HG02623 (cell line): ENCODE data around the gene ATXN3.

Experiments used
- ATAC-seq: cut with Tn5 transposase; IDR thresholded peaks from one replicate; pipeline ENCODE4 v1.9.1; 2021; ENCODE audit warnings: moderate library complexity; ENCODE audit not compliant: unreplicated experiment

The ATXN3 gene

DNA sequence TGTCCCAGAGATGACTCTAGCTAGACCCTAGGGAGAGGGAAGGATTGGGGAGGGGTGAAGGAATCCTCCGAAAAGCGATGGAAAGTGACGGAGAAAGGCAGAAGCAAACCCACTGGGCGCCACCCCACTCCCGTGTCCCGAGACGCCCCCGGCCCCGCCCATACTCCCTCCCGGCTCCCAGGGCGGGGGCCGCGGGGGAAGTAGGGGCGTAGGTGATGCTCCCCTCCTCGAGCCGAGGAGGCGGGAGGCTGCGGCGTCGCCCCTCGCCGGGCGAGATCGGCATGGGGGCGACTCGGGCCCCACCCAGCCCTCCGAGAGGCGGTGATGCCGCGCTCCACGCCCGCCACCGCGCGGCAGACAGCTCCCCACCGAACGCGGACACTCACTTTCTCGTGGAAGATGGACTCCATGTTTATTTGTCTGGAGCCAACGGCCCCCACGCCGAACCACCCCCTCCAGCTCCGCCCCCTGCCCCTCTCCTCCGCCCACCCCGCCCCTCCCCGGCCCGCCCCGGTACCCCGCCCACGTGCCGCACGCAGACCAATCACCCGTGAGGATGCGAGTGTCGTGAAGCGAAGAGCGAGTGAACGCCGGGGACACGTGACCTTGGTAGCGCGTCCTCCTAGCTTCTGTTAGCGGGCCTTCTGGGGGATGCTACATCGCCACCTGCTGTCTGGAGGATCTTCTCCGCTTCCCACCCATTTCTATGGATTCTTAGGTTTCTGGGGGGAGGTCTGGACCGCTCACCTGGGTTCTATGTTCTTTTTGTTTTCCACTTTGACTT, at the start of gene ATXN3:
TSS of gene ATXN3 (minus strand) at position 440 of the 784 bp plus-strand sequence. CDS start at position 410, 30 bp downstream.
- peak; percentile 87 for ATAC-seq

DNA sequence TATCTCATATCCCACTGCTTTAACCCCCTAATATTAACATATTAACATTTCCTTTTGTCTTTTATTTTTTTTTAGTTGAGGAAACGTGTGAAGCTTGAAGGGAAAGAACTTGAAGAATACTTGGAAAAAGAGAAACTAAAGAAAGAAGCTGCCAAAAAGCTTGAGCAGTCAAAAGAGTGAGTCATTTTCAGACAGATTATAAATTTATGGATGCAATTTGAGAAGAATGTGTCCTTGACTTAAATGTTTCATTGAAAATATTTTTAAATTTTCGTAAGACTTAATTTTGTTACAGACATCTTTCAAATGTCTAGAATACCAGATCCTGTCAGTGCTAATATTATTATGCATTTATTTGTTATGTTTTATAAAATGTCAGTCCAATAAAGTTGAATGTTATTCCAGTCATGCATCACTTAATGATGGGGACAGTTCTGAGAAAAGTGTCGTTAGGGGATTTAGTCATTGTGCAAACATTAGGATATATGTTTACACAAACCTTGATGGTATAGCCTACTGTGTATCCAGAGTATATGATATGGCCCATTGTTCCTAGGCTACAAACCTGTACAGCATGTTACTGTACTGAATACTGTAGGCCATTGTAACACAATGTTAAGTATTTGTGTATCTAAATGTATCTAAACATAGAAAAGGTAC, 48.0 kb upstream of the ATXN3 start:
- no peak for ATAC-seq

DNA sequence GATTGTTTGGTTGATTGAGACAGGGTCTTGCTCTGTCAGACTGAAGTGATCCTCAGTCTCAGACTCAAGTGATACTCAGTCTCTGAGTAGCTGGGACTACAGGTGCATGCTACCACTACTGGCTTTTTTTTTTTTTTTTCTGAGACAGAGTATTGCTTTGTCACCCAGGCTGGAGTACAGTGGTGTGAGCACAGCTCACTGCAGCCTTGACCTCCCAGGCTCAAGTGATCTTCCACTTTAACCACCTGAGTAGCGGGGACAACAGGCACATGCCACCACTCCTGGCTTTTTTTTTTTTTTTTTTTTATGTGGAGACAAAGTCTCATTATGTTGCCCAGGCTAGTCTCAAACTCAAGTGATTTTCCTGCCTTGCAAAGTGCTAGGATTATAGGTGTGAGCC, 47.2 kb upstream of the ATXN3 start:
- no peak for ATAC-seq

DNA sequence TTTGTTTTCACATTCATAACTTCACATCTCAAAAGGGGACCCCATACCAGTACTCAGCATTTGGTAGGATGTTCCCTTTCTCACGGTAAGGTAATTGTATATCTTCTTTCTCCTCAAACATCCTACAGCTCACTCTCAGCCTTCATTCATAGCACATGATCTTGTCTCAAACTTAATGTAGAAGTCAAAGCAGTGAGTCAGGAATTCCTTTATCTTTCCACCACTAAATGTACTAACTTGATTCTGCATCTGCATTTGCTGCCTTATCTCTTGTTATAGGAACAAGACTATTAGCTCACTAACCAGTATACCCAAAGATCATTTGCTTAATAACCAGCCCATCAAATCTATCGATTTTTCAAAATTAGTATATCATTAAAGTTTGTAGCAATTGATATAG, 38.3 kb upstream of the ATXN3 start:
- no peak for ATAC-seq

DNA sequence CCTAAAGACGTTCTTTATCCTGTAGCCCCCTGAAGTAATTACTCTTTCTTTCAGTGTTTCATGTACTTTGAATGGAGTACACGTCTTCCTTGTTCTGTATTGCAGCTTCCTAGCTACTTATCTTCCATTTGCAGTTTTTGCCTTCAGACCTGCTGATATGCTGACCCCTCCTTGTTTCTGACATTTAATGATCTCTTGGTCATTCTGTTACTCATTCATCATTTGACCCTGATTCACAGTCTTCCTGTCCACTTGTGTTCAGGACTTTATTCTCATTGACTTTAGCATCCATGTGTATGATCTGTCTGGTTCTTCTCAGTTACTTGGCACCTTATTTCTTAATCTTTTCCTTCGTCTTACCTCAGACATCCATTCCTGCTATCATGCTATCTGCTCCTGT, 37.6 kb upstream of the ATXN3 start:
- no peak for ATAC-seq

DNA sequence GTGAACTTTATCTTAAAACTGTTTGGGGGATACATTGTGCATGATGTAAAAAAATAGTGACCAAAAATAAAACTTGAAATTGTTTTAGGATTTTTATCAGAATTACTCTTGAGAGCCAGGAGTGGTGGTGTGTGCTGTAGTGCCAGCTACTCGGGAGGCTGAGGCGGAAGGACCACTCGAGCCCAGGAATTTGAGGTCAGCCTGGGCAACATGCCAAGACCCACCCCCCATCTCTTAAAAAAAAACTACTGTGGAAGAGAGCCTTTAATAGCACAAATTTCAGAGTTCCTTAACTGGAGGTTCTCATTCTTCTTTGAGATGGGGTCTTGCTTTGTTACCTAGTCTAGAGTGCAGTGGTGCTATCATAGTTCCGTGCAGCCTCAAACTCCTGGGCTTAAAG, 36.9 kb upstream of the ATXN3 start:
- ATAC-seq = no peak

DNA sequence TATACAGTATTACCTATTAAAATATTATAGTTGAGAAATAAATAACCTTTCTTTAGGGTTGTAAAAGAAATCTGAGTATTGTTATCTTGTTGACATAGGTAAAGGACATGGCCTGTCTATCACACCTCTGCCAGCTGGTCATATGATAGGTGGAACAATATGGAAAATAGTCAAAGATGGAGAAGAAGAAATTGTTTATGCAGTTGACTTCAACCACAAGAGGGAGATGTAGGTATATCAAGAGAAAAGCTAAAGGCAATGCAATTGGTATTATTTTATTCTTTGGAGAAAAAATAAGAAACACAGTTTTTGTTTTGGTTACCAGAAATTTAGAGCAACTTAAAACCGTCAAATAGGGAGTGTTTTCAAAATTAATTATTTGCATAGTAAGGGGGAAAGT, 28.9 kb upstream of the ATXN3 start:
- ATAC-seq = no peak

DNA sequence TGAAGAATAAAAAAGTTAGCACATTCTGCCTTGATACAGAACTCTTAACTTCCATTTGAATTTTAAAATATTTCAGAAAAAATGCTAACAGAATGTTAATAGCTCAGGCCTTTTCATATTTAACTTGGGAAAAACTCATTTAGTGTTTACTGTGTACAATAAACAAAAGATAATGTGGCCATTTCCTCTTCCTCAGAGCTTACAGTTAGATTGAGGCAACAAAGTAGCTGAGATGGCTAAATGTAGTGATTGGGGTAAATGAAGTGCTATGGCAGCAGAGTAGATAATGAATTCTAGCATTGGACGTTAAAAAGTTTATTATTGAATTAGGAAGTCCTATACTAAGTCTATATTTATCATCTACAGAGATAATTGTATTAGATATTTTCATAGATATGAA, 28.1 kb upstream of the ATXN3 start:
- ATAC-seq = no peak

DNA sequence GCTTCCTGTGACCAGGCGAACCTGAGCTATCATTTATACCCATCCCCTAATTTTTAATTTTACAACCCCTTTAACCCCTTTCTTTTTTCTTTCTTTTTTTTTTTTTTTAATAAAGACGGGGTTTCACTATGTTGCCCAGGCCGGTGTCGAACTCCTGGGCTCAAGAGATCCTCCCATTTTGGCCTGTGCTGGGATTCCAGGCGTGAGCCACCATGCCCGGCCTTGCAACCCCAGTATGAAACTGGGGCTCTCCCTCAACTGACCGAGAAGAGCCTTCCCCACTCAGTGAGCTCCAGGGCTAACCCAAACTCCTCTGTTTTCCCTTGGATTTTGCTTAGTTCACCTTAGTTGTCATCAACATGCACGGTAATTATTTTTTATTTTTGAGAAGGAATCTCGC, 16.4 kb upstream of the ATXN3 start:
- no peak for ATAC-seq

DNA sequence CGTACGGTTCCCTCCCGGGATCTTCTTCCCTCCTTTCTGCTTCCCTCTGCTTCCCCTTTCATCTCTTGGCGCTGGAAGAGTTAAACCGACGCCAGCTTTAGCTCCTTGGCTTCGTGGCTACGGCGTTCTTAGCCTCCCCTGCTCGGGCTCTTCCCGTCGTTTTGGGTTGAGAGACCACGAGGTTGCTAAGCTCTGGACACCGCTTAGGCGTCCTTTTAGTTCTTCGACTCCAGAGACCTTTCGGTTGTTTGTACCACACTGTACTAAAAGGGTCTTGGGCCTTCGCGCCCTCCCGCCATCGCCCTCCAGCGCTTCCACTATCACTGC, 15.9 kb upstream of the ATXN3 start:
- peak; percentile 11 for ATAC-seq

DNA sequence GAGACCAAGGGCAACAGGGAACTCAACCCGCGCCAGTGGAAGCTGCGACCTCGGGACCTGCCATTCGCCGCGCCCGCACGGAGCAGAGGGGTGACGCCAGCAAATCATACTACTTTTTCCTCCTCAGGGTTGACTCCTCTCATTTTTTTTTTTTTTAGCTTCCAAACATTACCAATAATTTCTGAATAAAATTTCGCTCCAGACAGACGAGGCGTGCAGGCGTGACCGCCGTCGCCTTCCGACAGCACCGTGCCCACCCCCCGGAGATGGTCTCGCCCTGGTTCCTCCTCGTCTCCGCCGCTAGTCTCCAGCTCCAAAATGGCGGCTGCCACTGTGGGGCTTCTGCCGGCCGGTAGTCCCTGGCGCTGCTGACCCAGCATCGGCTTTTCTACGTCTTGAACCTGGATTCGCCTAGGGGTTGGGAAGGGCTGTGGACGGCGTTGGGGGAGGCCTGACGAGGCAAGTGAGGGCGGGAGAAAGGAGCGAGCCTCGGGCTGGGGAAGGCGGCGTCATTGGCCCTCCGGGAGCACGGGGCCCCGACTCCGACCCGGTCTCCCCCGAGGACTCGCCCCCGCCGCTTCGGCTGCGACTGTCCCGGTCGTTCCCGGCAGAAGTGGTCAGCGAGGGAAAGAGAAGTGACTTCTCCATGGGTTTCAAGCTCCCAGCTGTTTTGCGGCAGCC, 15.4 kb upstream of the ATXN3 start, which contains the start of the genes CPSF2 and NDUFB1:
TSS of gene CPSF2 (plus strand) at position 300 of the 681 bp plus-strand sequence. CDS start 9,016 bp downstream, outside the sequence.
TSS of gene NDUFB1 (minus strand) at position 37 of the 681 bp plus-strand sequence. CDS start 4,069 bp downstream, outside the sequence.
- peak; percentile 76 for ATAC-seq

DNA sequence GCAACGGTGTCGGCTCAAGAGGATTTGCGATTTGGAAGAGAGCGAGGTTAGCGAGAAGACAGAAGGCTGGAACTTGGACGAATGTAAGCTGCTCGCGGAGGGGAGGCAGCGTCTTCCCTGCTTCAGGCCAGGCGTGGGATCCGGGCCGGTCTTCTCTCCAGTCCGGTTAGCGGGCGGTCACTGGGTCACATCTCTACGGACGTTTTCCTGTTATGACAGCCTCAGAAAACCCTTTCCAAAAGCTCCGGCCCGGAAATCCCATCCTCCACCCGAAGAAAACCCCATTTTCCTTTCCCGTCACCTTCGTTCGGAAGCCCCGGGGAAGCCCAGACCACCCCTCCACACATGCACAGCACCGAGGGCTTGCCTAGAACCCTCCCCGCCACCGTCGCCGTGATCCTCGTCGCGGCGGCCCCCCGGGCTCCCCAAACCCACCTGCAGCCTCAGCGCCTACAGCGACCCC, 14.9 kb upstream of the ATXN3 start:
- no peak for ATAC-seq

DNA sequence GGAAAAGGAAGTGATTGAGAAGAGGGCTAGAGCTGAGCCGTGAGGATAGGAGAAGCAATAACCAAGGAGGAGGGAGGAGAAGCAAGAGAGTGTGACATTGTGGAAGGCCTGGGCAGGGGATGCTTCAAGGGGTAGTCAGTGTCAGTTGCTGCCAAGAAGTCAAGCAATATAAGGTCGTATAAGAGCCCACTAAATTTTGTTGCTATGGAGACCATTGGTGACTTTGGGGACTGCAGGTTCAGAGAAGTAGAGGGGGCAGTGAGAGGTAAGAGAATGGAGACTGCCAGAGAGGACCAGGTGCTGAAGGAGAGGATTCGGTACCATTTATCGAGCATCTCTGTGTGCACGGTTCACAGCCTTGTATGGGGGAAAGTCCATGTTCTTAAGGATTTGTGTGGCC, 3.1 kb upstream of the ATXN3 start:
- no peak for ATAC-seq

DNA sequence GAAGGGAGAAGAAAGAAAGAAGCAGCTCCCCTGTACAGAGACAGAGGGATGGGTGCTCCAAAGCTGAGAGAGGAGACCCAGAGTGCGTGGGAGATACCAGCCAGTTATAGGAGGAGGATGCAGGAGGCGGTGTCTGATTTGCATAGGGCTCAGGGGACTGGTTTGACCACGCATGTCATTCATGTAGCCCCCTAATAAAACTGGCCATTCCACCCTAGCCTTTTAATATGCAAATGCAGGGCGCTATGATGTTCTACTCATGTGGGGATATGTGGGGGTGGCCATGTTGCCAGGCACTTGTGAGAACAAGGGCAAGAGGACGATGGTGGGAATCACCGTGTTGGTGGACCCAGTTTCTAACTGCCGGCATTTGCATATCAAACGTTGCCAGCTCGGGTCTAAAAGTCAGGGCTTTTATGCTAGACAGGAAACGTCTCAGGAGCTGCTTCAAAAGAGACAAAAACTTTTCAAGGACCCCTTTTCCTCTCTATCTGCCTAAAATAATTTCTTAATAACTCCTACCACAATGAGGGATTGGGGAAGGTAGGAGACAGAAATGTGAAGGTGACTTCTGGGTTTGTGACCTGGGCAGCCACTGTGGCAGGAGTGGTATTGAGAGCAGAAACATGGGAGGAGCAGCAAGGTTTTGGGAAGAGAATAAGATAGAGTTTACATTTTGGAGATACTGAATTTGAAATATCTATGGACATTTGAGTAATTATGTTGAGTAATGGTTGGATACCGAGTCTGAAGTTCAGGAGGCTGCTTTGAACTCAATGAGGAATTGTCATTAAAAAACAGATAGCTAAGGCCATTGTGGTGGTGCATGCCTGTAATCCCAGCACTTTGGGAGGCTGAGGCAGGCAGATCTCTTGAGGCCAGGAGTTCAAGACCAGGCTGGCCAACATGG, 2.2 kb upstream of the ATXN3 start:
- ATAC-seq = no peak

DNA sequence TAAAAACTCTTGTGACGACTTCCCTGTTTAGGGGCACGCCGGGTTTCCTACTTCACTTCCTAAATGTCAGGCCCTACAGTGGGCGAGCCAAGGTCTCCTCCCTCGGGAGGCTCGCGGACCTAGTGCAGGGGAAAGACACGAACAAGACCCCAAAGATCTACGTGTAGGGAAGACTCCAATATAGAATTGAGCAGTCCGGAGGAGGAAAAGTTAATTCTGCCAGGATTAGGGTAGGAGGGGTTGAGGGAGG, 564 bp downstream of the ATXN3 start:
- ATAC-seq = peak; percentile 5

DNA sequence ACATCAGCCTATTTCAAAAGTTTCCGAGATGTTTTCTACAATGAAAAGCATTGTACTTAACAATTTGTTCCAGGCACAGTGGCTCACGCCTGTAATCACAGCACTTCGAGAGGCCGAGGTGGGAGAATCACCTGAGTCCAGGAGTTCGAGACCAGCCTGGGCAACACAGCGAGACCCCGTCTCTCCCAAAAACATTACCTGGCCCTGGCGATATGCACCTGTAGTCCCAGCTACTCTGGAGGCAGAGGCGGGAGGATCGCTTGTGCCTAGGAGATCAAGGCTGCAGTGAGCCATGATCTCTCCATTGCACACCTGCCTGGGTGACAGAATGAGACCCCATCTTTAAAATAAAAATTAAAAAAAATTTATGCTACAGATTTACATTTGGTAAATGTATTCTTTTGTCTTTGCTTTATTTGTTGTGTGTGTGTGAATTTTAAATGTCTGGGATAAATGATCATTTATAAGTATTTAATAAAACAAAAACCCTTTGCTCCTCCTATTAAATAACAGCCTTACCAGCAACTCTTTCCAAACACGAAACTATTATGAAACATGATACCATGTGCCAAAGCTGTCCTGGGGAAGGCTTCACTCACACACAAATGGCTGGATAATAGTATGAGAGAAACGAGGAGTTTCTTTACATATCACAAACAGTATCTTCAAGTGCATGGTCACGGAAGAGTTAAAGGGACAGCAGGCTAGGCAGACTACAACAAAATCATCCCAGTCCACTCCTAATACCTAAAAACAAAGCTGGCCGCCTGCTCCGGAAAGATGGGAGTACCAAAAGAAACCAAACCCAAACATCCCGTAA, 1.1 kb downstream of the ATXN3 start:
- no peak for ATAC-seq

DNA sequence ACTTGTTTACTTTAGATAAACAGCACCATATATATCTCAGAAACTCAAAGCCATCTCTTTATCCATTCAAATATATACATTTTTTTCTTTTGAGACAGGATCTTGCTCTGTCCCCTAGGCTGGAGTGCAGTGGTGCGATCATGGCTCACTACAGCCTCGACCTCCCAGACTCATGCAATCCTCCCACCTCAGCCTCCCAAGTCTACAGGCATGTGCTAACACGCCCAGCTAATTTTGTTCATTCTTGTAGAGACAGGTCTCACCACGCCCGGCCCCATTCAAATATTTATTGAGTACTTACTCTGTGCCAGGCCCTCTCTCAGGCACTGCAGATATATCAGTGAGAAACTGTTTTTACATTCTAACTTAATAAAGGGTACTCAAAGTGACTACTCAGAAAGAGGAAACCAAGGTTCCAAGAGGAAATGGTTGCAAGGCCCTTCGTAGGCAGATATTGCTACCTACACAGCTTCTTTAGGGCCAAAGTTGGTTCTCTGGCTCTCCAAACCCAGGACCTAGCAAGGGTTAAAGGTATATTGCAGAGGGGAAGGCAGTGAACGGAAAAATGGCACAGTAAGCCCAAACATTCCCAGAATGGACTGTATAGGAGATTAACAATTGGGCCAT, 2.9 kb downstream of the ATXN3 start:
- no peak for ATAC-seq

DNA sequence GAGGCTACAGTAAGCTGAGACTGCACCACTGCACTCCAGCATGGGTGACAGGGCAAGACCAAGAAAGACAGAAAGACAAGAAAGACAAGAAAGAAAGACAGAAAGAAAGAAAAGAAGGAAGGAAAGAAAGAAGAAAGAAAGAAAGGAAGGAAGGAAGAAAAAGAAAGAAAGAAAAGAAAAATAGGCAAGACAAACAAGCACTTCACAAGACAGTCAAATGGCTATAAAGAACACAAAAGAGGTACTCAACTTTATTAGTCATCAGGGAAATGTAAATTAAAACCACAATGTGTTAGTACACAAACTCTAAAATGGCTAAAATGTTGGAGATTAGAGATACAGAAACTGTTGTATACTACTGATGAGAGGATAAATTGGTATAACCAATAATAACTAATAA, 6.6 kb downstream of the ATXN3 start:
- ATAC-seq = no peak

DNA sequence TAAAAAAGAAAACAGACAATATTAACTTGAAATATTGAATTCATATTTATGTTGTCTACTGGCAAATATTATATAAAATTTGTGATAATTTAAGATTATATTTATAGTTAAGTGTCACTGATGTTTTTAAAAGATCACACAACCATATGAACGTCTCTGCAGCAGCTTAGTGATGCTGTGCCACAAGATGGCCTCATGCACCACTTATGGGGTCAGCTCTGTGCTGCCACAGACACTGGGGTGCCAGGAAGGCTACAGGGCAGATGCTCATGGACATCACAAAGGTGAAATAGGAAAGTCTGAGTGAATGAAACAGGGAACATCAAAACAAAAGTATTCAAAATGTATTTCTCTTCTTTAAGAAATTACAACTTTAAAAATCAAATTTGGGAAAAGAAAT, 13.1 kb downstream of the ATXN3 start:
- no peak for ATAC-seq

DNA sequence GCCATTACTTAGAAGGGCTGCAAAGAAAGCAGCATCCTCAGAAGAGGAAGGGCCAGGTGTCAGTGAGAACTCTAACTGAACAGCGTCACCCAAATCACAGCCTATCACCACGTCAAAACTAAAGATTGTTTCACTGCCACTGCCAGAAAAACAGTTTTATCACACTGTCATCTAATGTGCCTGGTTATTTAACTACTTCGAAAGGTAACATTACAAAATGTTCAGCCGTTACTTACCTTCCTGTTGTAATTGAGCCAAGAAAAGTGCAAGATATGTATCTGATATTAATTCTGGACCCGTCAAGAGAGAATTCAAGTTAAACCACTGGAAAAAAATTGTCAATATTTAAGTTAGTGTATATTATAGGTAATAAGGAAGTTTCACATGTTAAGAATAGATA, 17.9 kb downstream of the ATXN3 start:
- ATAC-seq = no peak
